Testis (tissue), 2 donors: ENCODE measurements around the gene P2RX1.

ENCODE experiments used
- POLR2A ChIP-seq: fragments of 450-650 bp; IDR thresholded peaks from one replicate; pipeline ENCODE4 v1.6.1; 2017; ENCODE audit warnings: antibody characterized with exemption, mild to moderate bottlenecking, moderate library complexity
- TF ChIP-seq, protein P1 (sequence below), 3 experiments: fragments of 450-650 bp in 2 of 3; fragments of 200-600 bp in 1 of 3; sonication (generic) in 1 of 3; IDR thresholded peaks; one replicate each; pipeline ENCODE4 v1.5.1; 2016 to 2019; ENCODE audit warnings: antibody characterized with exemption in 3 of 3, mild to moderate bottlenecking in 2 of 3, moderate library complexity in 1 of 3

DNA sequence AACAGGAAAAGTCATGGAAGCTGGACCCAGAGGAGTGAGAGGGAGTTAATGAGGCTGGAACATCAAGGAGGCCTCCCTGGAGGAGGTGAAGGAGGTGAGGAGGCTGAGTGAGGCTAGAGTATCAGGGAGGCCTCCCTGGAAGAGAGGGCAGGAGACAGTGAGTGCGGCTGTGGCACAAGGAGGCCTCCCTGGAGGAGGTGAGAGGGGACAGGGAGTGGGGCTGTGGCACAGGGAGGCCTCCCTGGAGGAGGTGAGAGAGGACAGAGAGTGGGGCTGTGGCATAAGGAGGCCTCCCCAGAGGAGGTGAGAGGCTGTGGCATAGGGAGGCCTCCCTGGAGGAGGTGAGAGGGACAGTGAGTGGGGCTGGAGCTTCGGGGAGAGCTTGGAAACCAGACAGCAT, 28.9 kb downstream of the P2RX1 start:
- TF ChIP-seq, protein P1, sequence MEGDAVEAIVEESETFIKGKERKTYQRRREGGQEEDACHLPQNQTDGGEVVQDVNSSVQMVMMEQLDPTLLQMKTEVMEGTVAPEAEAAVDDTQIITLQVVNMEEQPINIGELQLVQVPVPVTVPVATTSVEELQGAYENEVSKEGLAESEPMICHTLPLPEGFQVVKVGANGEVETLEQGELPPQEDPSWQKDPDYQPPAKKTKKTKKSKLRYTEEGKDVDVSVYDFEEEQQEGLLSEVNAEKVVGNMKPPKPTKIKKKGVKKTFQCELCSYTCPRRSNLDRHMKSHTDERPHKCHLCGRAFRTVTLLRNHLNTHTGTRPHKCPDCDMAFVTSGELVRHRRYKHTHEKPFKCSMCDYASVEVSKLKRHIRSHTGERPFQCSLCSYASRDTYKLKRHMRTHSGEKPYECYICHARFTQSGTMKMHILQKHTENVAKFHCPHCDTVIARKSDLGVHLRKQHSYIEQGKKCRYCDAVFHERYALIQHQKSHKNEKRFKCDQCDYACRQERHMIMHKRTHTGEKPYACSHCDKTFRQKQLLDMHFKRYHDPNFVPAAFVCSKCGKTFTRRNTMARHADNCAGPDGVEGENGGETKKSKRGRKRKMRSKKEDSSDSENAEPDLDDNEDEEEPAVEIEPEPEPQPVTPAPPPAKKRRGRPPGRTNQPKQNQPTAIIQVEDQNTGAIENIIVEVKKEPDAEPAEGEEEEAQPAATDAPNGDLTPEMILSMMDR (IDR thresholded peaks at IDR 0.05), result no peak
- TF ChIP-seq POLR2A, result no peak
